ENCODE measurements around the gene MSI2. TPM values are rescaled to one million over a fixed set of nuclear protein-coding genes. Genes with fewer than 3 reads are reported as not detected.

The MSI2 gene
- total and polyA plus RNA-seq, 2 donors (not counting 1 experiment from before 2014, with no cell fraction given), result 16.1 to 196 TPM

- Histone ChIP-seq H3K4me2 (replicated peaks; ENCODE audit: low read depth, low read length, poor library complexity, severe bottlenecking) (no peak overlapping the region), H3K79me2 (ENCODE audit: control insufficient read depth, insufficient read depth, low read length) (peaks cover 12% of the 10 kb centered on the region), H3K9ac (ENCODE audit: low read length) (no peak overlapping the region), H3K9me3 (ENCODE audit: control extremely low read depth in 1 of 3, control insufficient read depth in 2 of 3, insufficient read depth in 1 of 3, low read length in 2 of 3) (no peaks in the 10 kb centered on the region), H4K20me1 (ENCODE audit: control insufficient read depth, insufficient read depth, low read length, poor library complexity, severe bottlenecking) (no peaks in the 10 kb centered on the region), H3K36me3 (replicated peaks in 1 of 2; ENCODE audit: control extremely low read depth in 1 of 2, control insufficient read depth in 1 of 2, extremely low read depth in 1 of 2, insufficient read depth in 2 of 2, low read length in 1 of 2) (peaks cover 0 to 8% of the 10 kb centered on the region in 2 experiments), H3K4me3 (ENCODE audit: control extremely low read depth in 1 of 5, extremely low read depth in 1 of 5, insufficient read depth in 1 of 5, low read depth in 2 of 5, low read length in 4 of 5) (no peak overlapping the region), H3K27ac (ENCODE audit: low read length in 2 of 2) (no peak overlapping the region), H3K27me3 (replicated peaks in 1 of 4; ENCODE audit: control extremely low read depth in 1 of 4, control insufficient read depth in 3 of 4, insufficient read depth in 4 of 4, low read length in 3 of 4) (no peaks in the 10 kb centered on the region), H2AFZ (ENCODE audit: insufficient read depth, low read depth, low read length, poor library complexity, severe bottlenecking) (no peak overlapping the region), H3K4me1 (ENCODE audit: control insufficient read depth in 2 of 2, insufficient read depth in 2 of 2, low read length in 2 of 2) (peaks cover 0 to 3% of the 10 kb centered on the region in 2 donors)
- WGBS (ENCODE audit: insufficient coverage), result 98% methylated on average over 4 of the region's 6 CpGs
- ChIA-PET POLR2A (no interaction called here), CTCF (interaction anchor here (1.3 kb wide), 1 partner anchor 42 kb away, joined by 3 read pairs; no protein-coding TSS in a partner anchor)
- no peaks in the 10 kb centered on the region for H3K27me3 Mint-ChIP-seq
- H3K4me3 Mint-ChIP-seq, result no peak overlapping the region
- TF ChIP-seq CTCF (IDR thresholded peaks at IDR 0.05) (no peak), EZH2 (IDR thresholded peaks at IDR 0.05; ENCODE audit: borderline replicate concordance, insufficient read depth, low read depth, low read length, poor library complexity, severe bottlenecking) (no peak)
- intact Hi-C loops (cut with micrococcal nuclease), result no loop called here
- ATAC-seq (ENCODE audit: low read depth) (no peak), DNase-seq (no peak)
- H3K27ac Mint-ChIP-seq, result no peak overlapping the region
- H3K4me1 Mint-ChIP-seq, result peaks cover 10% of the 10 kb centered on the region
- no peaks in the 10 kb centered on the region for H3K9me3 Mint-ChIP-seq (ENCODE audit: insufficient read depth)
Observed at GRCh38 chr17:57565176-57565575, 308.9 kb downstream of the MSI2 start.

DNA sequence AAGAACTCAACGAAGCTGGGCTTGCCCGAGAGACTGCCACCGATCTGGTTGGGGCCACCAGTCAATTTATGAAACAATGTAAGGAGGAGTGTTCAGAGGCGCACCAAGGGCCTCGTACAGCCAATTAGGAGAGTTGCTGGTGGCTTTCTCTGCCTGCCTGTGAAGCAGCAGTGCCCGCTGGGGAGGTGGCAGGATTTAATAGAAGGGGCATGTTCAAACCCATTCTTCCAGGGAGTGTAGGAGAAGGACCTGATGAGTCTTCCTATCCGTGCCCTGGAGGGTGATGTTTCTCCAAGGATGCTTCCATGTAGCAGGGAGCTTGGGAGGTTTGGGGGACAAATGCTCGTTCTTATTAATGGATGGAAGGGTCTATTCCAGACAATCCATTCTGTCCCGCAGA is 310.4 kb downstream of the MSI2 start:
- H3K4me1 ChIP-seq (ENCODE audit: control insufficient read depth in 2 of 2, insufficient read depth in 2 of 2, low read length in 2 of 2), result no peaks in the 10 kb centered on the region
- H3K4me3 Mint-ChIP-seq, result no peak overlapping the region
- peaks cover 13% of the 10 kb centered on the region for H3K79me2 ChIP-seq (ENCODE audit: control insufficient read depth, insufficient read depth, low read length)
- H4K20me1 ChIP-seq (ENCODE audit: control insufficient read depth, insufficient read depth, low read length, poor library complexity, severe bottlenecking), result no peaks in the 10 kb centered on the region
- intact Hi-C loops (cut with micrococcal nuclease), result no loop called here
- ATAC-seq (ENCODE audit: low read depth), result no peak
- ChIA-PET POLR2A (no interaction called here), CTCF (no interaction called here)
- TF ChIP-seq CTCF (IDR thresholded peaks at IDR 0.05) (no peak), EZH2 (IDR thresholded peaks at IDR 0.05; ENCODE audit: borderline replicate concordance, insufficient read depth, low read depth, low read length, poor library complexity, severe bottlenecking) (no peak)
- H3K4me3 ChIP-seq (ENCODE audit: control extremely low read depth in 1 of 5, extremely low read depth in 1 of 5, insufficient read depth in 1 of 5, low read depth in 2 of 5, low read length in 4 of 5), result no peak overlapping the region
- no peak overlapping the region for H3K27ac ChIP-seq (ENCODE audit: low read length in 2 of 2)
- H3K4me1 Mint-ChIP-seq, result no peaks in the 10 kb centered on the region
- no peaks in the 10 kb centered on the region for H3K9me3 ChIP-seq (ENCODE audit: control extremely low read depth in 1 of 3, control insufficient read depth in 2 of 3, insufficient read depth in 1 of 3, low read length in 2 of 3)
- H3K27ac Mint-ChIP-seq, result no peak overlapping the region
- no peaks in the 10 kb centered on the region for H3K9me3 Mint-ChIP-seq (ENCODE audit: insufficient read depth)
- no peak overlapping the region for H3K4me2 ChIP-seq (replicated peaks; ENCODE audit: low read depth, low read length, poor library complexity, severe bottlenecking)
- peaks cover 0 to 8% of the 10 kb centered on the region in 2 experiments for H3K36me3 ChIP-seq (replicated peaks in 1 of 2; ENCODE audit: control extremely low read depth in 1 of 2, control insufficient read depth in 1 of 2, extremely low read depth in 1 of 2, insufficient read depth in 2 of 2, low read length in 1 of 2)
- H3K9ac ChIP-seq (ENCODE audit: low read length), result no peak overlapping the region
- H3K27me3 Mint-ChIP-seq, result no peaks in the 10 kb centered on the region
- H2AFZ ChIP-seq (ENCODE audit: insufficient read depth, low read depth, low read length, poor library complexity, severe bottlenecking), result no peak overlapping the region
- 96% methylated on average over 8 of the region's 9 CpGs for WGBS (ENCODE audit: insufficient coverage)
- DNase-seq, result no peak
- H3K27me3 ChIP-seq (replicated peaks in 1 of 4; ENCODE audit: control extremely low read depth in 1 of 4, control insufficient read depth in 3 of 4, insufficient read depth in 4 of 4, low read length in 3 of 4), result no peaks in the 10 kb centered on the region

All from B cell (primary cell).